Mucosa of descending colon (tissue), 3 donors: ENCODE results near the gene RMI1. TPM values are rescaled to one million over a fixed set of nuclear protein-coding genes. Genes with fewer than 3 reads are reported as not detected.
"Not testable (repeated sequence)": the region's sequence is repeated elsewhere in the genome, so short reads cannot be mapped to it uniquely, and the experiment has no call there.

ENCODE experiments used
- ATAC-seq: fragments of 200-7000 bp; cut with Tn5 transposase; one replicate; pipeline ENCODE4 v1.9.1; 2020; ENCODE audit warnings: mild to moderate bottlenecking, moderate library complexity
- DNase-seq, 3 donors: peaks; one replicate each; pipeline ENCODE4 v3.0.0-alpha.2; 2020
- H3K36me3 ChIP-seq: fragments of 200-600 bp; one replicate; pipeline ENCODE4 v1.8.0; 2021; ENCODE audit warnings: low read depth, mild to moderate bottlenecking
- H3K4me1 ChIP-seq: fragments of 200-600 bp; one replicate; pipeline ENCODE4 v1.8.0; 2021; ENCODE audit warnings: low read depth, mild to moderate bottlenecking
- H3K4me3 ChIP-seq: fragments of 200-600 bp; one replicate; pipeline ENCODE4 v1.8.0; 2021; ENCODE audit warnings: mild to moderate bottlenecking
- H3K9me3 ChIP-seq: fragments of 200-600 bp; one replicate; pipeline ENCODE4 v1.8.0; 2021; ENCODE audit warnings: mild to moderate bottlenecking
- CTCF ChIP-seq: fragments of 200-600 bp; IDR thresholded peaks from one replicate; pipeline ENCODE4 v1.8.0; 2022; ENCODE audit warnings: antibody characterized with exemption, mild to moderate bottlenecking
- intact Hi-C, 2 donors: fragments of 100-400 bp; cut with DNase I in 1 of 2; cut with micrococcal nuclease in 1 of 2; formaldehyde crosslinking; loops; one replicate each; pipeline versions ENCODE4 v1.11.0 to v1.11.1; 2022; cut with DNase I, micrococcal nuclease
- total RNA-seq, 3 donors: library from RNA; stranded (reverse); fragmentation: NEBNext Ultra II Directional in 2 of 3; extraction: Animal tissue kit (Norgen Biotek cat#: 25700) in 2 of 3; gene quantifications; one replicate each; pipeline versions ENCODE4 v1.2.1 to v1.2.4, GENCODE V29; 2021 to 2023
- donor health status: DM: no; HTN: no; CAD: no; lungs with moderate emphysema.
- donor health status: DM: no; HTN: no; CAD: no.
- donor health status: DM: no; HTN: yes; CAD: no.

The RMI1 gene
- total RNA-seq, 3 donors from 2014 or later = 7.0 to 15.6 (median 11.6) TPM

- no peak for TF ChIP-seq CTCF
- Histone ChIP-seq H3K9me3 (no peaks in the 10 kb centered on the region), H3K4me1 (no peaks in the 10 kb centered on the region), H3K36me3 (no peaks in the 10 kb centered on the region), H3K4me3 (no peak overlapping the region)
- DNase-seq = no peak
- peak; percentile 86 for ATAC-seq
- intact Hi-C loops = loop anchor here (5.0 to 10.0 kb wide), 4 partner anchors 238 to 328 kb away; no protein-coding TSS in a partner anchor
Observed at GRCh38 chr9:83934569-83935275, 45.9 kb upstream of the RMI1 start.

DNA sequence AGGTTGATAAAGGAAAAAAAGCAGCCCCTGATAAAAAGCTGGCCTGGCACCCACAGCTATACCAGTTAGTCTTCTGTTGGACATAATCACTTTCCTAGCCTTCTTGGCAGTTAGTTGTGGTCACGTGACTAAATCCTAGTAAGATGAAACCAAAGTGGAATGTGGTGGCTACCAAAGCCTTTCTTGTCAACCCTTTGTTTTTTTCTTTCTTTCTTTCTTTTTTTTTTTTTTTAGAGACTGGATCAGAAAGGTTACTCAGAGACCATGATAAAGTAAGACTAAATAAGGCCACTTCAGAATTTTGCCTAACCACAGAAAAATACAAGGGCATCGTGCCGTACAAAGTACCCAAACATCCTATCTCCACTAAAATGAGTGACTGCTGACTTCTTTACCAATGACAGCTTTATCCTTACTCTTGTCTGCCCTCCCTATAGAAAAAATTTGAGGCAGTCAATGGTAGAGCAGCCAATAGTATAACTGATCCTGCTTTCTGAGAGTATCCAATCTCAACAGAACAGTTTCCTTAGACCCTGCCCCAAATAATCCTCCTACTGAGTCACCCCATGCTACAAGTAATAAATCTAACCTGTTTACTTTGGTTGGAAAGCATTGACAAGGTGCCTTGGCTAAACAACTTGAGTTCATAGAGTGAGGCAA is 45.2 kb upstream of the RMI1 start:
- ATAC-seq (peak; percentile 6), DNase-seq (no peak)
- H3K36me3 ChIP-seq = no peaks in the 10 kb centered on the region
- TF ChIP-seq CTCF = no peak
- no peaks in the 10 kb centered on the region for H3K9me3 ChIP-seq
- intact Hi-C loops = loop anchor here (5.0 to 10.0 kb wide), 4 partner anchors 237 to 327 kb away; no protein-coding TSS in a partner anchor
- H3K4me3 ChIP-seq = no peak overlapping the region
- no peaks in the 10 kb centered on the region for H3K4me1 ChIP-seq

DNA sequence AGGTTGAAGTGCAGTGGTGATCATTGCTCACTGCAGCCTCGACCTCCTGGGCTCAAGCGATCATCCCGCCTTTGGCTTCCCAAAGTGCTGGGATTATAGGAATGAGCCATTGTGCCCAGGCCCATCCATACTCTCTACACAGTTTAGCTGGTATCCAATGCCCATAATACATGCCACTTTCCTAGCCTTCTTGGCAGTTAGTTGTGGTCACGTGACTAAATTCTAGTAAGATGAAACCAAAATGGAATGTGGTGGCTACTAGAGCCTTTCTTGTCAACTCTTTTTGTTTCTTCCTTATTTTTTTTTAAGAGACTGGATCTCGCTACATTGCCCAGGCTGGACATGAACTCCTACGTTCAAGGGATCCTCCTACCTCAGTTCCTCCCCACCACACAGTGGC is 44.1 kb upstream of the RMI1 start:
- H3K4me3 ChIP-seq = no peak overlapping the region
- intact Hi-C loops = loop anchor here (5.0 to 10.0 kb wide), 4 partner anchors 236 to 326 kb away; no protein-coding TSS in a partner anchor
- DNase-seq = no peak

DNA sequence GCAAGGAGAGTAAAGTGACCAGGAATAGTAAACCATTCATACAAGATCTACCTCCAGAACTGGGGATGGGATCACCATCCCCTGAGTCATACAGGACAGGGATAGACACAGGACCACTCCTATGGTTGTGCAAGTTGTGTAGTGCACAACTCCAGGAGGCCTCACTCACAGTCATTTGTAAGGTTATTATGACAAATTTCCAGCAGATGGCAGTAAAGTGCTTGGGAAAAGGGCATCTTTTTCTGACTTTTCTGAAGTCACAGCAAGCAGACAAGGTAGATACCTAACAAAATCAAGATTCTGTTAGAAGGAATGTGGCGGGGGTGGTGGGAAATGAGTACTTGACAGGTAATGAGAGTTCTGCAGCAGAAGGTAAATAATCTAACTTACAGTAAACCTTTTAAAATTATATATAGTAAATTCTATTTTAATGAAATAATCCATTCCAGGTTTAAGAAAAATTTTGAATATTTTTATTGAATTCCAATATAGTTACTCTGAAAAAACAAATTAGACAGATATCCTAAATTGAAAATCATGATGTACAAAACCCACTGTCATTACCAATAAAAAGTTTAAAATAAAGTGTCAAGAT is 42.6 kb upstream of the RMI1 start:
- Histone ChIP-seq H3K9me3 (no peaks in the 10 kb centered on the region), H3K36me3 (no peaks in the 10 kb centered on the region), H3K4me1 (no peaks in the 10 kb centered on the region), H3K4me3 (no peak overlapping the region)
- ATAC-seq = peak; percentile 73
- peak in 1 of 3 donors; percentile 44 for DNase-seq
- TF ChIP-seq CTCF = no peak
- intact Hi-C loops = loop anchor here (5.0 to 10.0 kb wide), 4 partner anchors 234 to 324 kb away; no protein-coding TSS in a partner anchor

More for the DNA sequence above, 44.1 kb upstream of the RMI1 start:
- TF ChIP-seq CTCF = no peak
- Histone ChIP-seq H3K9me3 (no peaks in the 10 kb centered on the region), H3K4me1 (no peaks in the 10 kb centered on the region), H3K36me3 (no peaks in the 10 kb centered on the region)
- no peak for ATAC-seq

GRCh38 chr9:83940590-83941303 is 39.9 kb upstream of the RMI1 start:
- Histone ChIP-seq H3K4me1 (no peaks in the 10 kb centered on the region), H3K9me3 (no peaks in the 10 kb centered on the region), H3K4me3 (no peak overlapping the region), H3K36me3 (no peaks in the 10 kb centered on the region)
- DNase-seq = no peak
- intact Hi-C loops = no loop called here
- no peak for ATAC-seq
- no peak for TF ChIP-seq CTCF

DNA sequence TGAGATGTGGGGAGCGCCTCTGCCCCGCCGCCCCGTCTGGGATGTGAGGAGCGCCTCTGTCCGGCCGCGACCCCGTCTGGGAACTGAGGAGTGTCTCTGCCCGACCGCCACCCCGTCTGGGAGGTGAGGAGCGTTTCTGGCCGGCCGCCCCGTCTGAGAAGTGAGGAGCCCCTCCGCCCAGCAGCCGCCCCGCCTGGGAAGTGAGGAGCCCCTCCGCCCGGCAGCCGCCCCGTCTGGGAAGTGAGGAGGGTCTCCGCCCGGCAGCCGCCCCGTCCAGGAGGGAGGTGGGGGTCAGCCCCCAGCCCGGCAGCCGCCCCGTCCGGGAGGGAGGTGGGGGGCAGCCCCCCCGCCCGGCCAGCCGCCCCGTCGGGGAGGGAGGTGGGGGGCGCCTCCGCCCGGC is 32.5 kb upstream of the RMI1 start:
- ATAC-seq, intact Hi-C loops, H3K9me3 ChIP-seq, H3K4me3 ChIP-seq, DNase-seq, H3K36me3 ChIP-seq, H3K4me1 ChIP-seq: not testable (repeated sequence)
